HCT116 (cell line): ENCODE measurements around the gene GALNT6. TPM values are rescaled to one million over a fixed set of nuclear protein-coding genes. Genes with fewer than 3 reads are reported as not detected.

Source experiments
- ATAC-seq: fragments of 200-7000 bp; cut with Tn5 transposase; 2 replicates; pipeline ENCODE4 v1.9.1; 2020; ENCODE audit warnings: mild to moderate bottlenecking, moderate library complexity
- BruUV-seq: library from RNA; stranded (reverse); fragments of 400-500 nt; replicated peaks from 2 replicates; lab custom pipeline; 2021; lab: Mats Ljungman, UMichigan
- CTCF ChIA-PET: fragments of 300-600 bp; sonication (Branson Sonifier 250); formaldehyde crosslinking; loops from one replicate; lab custom pipeline; 2021; ENCODE audit warnings: antibody characterized with exemption; lab: Charles Lee
- POLR2A ChIA-PET: fragments of 300-600, 350-600 bp; sonication (Branson Sonifier 250); formaldehyde crosslinking; loops from one replicate; lab custom pipeline; 2021; ENCODE audit warnings: antibody characterized with exemption; lab: Charles Lee
- RAD21 ChIA-PET, 2 experiments: fragments of 300-600 bp; sonication (Branson Sonifier 250); formaldehyde crosslinking; loops; one replicate each; lab custom pipeline; 2023; ENCODE audit warnings: low total read pairs in 2 of 2; ENCODE audit not compliant: uncharacterized antibody in 2 of 2, unreplicated experiment in 2 of 2, low non-redundant PET in 1 of 2; lab: Charles Lee
- DNase-seq: peaks from one replicate; pipeline ENCODE4 v3.0.0-alpha.2; 2010; ENCODE audit warnings: low read depth, low spot score
- H2AFZ ChIP-seq: fragments of 200-600 bp; shearing (Covaris generic), sonication (generic); 2 replicates; pipeline ENCODE4 v1.6.1; 2017; ENCODE audit warnings: low read depth, mixed run types, mixed read lengths, antibody characterized with exemption, low read length; ENCODE audit not compliant: poor library complexity, severe bottlenecking
- H3K27ac ChIP-seq: 2 replicates; pipeline ENCODE4 v1.5.1; 2012; ENCODE audit warnings: low read depth, low read length
- H3K27me3 ChIP-seq: fragments of 200-600 bp; sonication (generic); 2 replicates; pipeline ENCODE4 v1.6.1; 2016; ENCODE audit warnings: mixed run types, low read length, mixed read lengths; ENCODE audit not compliant: insufficient read depth
- H3K36me3 ChIP-seq, 2 experiments: fragments of 200-500 bp in 1 of 2; fragments of 200-600 bp in 1 of 2; sonication (Bioruptor generic) in 1 of 2; sonication (generic) in 1 of 2; 2 replicates each; pipeline versions ENCODE4 v1.5.1 to v1.6.1; 2014 to 2016; ENCODE audit warnings: low read length in 2 of 2, inconsistent platforms in 1 of 2, mixed read lengths in 1 of 2, mixed run types in 1 of 2; ENCODE audit not compliant: insufficient read depth in 2 of 2, control insufficient read depth in 1 of 2
- H3K4me1 ChIP-seq, 2 experiments: fragments of 200-600 bp in 1 of 2; sonication (generic) in 1 of 2; 2 replicates each; pipeline versions ENCODE4 v1.5.1 to v1.6.1; 2012 to 2017; ENCODE audit warnings: low read length in 2 of 2, inconsistent platforms in 1 of 2, mild to moderate bottlenecking in 1 of 2, mixed read lengths in 1 of 2, mixed run types in 1 of 2, moderate library complexity in 1 of 2; ENCODE audit not compliant: insufficient read depth in 2 of 2, control insufficient read depth in 1 of 2
- H3K4me2 ChIP-seq: fragments of 200-600 bp; sonication (generic); 2 replicates; pipeline ENCODE4 v1.6.1; 2017; ENCODE audit warnings: mixed run types, low read length, mixed read lengths
- H3K4me3 ChIP-seq, 2 experiments: fragments of 200-600 bp in 1 of 2; sonication (generic) in 1 of 2; replicated peaks in 1 of 2; 2 replicates each; pipeline ENCODE4 v1.5.1; 2011 to 2016; ENCODE audit warnings: low read length in 2 of 2, control low read depth in 1 of 2, low read depth in 1 of 2, mild to moderate bottlenecking in 1 of 2, mixed read lengths in 1 of 2, mixed run types in 1 of 2
- H3K79me2 ChIP-seq: fragments of 200-600 bp; sonication (generic); 2 replicates; pipeline ENCODE4 v1.6.1; 2017; ENCODE audit warnings: mild to moderate bottlenecking, mixed run types, low read length, moderate library complexity, mixed read lengths; ENCODE audit not compliant: insufficient read depth
- H3K9ac ChIP-seq: fragments of 200-600 bp; sonication (generic); 2 replicates; pipeline ENCODE4 v1.6.1; 2016; ENCODE audit warnings: low read length, mixed read lengths
- H3K9me2 ChIP-seq: fragments of 200-600 bp; sonication (generic), shearing (Covaris generic); 2 replicates; pipeline ENCODE4 v1.6.1; 2017; ENCODE audit warnings: mixed run types, mild to moderate bottlenecking, moderate library complexity; ENCODE audit not compliant: insufficient read depth
- H3K9me3 ChIP-seq, 2 experiments: fragments of 200-500 bp in 1 of 2; fragments of 200-600 bp in 1 of 2; sonication (Bioruptor generic) in 1 of 2; sonication (generic) in 1 of 2; 2 replicates each; pipeline ENCODE4 v1.6.1; 2014 to 2017; ENCODE audit warnings: low read length in 2 of 2, mixed read lengths in 2 of 2, inconsistent platforms in 1 of 2, low read depth in 1 of 2, mild to moderate bottlenecking in 1 of 2, mixed run types in 1 of 2, moderate library complexity in 1 of 2; ENCODE audit not compliant: control insufficient read depth in 1 of 2, insufficient read depth in 1 of 2
- H4K20me1 ChIP-seq: fragments of 200-600 bp; sonication (generic), shearing (Covaris generic); 2 replicates; pipeline ENCODE4 v1.6.1; 2017; ENCODE audit warnings: mixed run types, mild to moderate bottlenecking, moderate library complexity; ENCODE audit not compliant: insufficient read depth
- ATF3 ChIP-seq: IDR thresholded peaks from 2 replicates; pipeline ENCODE4 v1.6.1; 2012
- CBX3 ChIP-seq: IDR thresholded peaks from 2 replicates; pipeline ENCODE4 v1.6.1; 2012; ENCODE audit warnings: low read depth
- CEBPB ChIP-seq: IDR thresholded peaks from 2 replicates; pipeline ENCODE4 v1.6.1; 2012; ENCODE audit warnings: low read depth
- FOSL1 ChIP-seq: IDR thresholded peaks from 2 replicates; pipeline ENCODE4 v1.6.1; 2012; ENCODE audit warnings: low read depth
- MAX ChIP-seq: IDR thresholded peaks from 2 replicates; pipeline ENCODE4 v1.6.1; 2012
- POLR2A ChIP-seq: IDR thresholded peaks from 2 replicates; pipeline ENCODE4 v1.7.0; 2011; ENCODE audit warnings: borderline replicate concordance; ENCODE audit not compliant: insufficient read depth, insufficient read length; ENCODE audit errors: extremely low read depth
- SRF ChIP-seq: IDR thresholded peaks from 2 replicates; pipeline ENCODE4 v1.6.1; 2012; ENCODE audit warnings: low read depth
- TCF7L2 ChIP-seq: IDR thresholded peaks from 2 replicates; pipeline ENCODE4 v1.7.0; 2011; ENCODE audit warnings: borderline replicate concordance, inconsistent platforms; ENCODE audit not compliant: insufficient read depth, insufficient read length; ENCODE audit errors: extremely low read depth
- ZBTB33 ChIP-seq: IDR thresholded peaks from 2 replicates; pipeline ENCODE4 v1.6.1; 2011; ENCODE audit warnings: mild to moderate bottlenecking, low read length, moderate library complexity; ENCODE audit not compliant: insufficient replicate concordance; ENCODE audit errors: extremely low read depth
- ZFX ChIP-seq: fragments of 450-650 bp; IDR thresholded peaks from 2 replicates; pipeline ENCODE4 v1.6.1; 2017
- intact Hi-C: fragments of 100-400 bp; cut with micrococcal nuclease; formaldehyde crosslinking; loops from 2 replicates; pipeline ENCODE4 v1.10.0; 2022
- total RNA-seq: library from RNA; stranded (reverse); gene quantifications from one replicate; pipeline ENCODE4 v1.2.1, GENCODE V29; 2021; ENCODE audit not compliant: unreplicated experiment

Gene GALNT6
- total RNA-seq, 1 experiment from 2014 or later: 16.4 TPM

- H2AFZ ChIP-seq: no peak overlapping the region
- no peaks in the 10 kb centered on the region for H4K20me1 ChIP-seq
- ATAC-seq (no peak), DNase-seq (no peak)
- H3K9me3 ChIP-seq: no peaks in the 10 kb centered on the region
- TF ChIP-seq POLR2A (no peak), FOSL1 (no peak), ZFX (no peak), ATF3 (no peak), TCF7L2 (no peak), MAX (no peak), CBX3 (no peak), ZBTB33 (no peak)
- no peak overlapping the region for H3K9ac ChIP-seq
- intact Hi-C loops: no loop called here
- no peak overlapping the region for H3K27ac ChIP-seq
- no peak overlapping the region for H3K4me3 ChIP-seq
- H3K79me2 ChIP-seq: no peaks in the 10 kb centered on the region
- H3K36me3 ChIP-seq: no peaks in the 10 kb centered on the region
- no peaks in the 10 kb centered on the region for H3K4me1 ChIP-seq
- ChIA-PET RAD21 (no interaction called here), CTCF (no interaction called here), POLR2A (no interaction called here)
- no TSS peak for BruUV-seq
- no peak overlapping the region for H3K4me2 ChIP-seq
- H3K9me2 ChIP-seq: no peaks in the 10 kb centered on the region
- H3K27me3 ChIP-seq: no peaks in the 10 kb centered on the region; the same call in 1 of the 2 replicates
Measured at GRCh38 chr12:51403159-51403558, 12.0 kb upstream of the GALNT6 start.

- Histone ChIP-seq H3K9ac (no peak overlapping the region), H3K79me2 (no peaks in the 10 kb centered on the region), H4K20me1 (no peaks in the 10 kb centered on the region), H3K4me3 (no peak overlapping the region), H3K9me2 (no peaks in the 10 kb centered on the region), H3K36me3 (no peaks in the 10 kb centered on the region), H3K4me1 (no peaks in the 10 kb centered on the region), H2AFZ (no peak overlapping the region), H3K27me3 (no peaks in the 10 kb centered on the region; the same call in 1 of the 2 replicates), H3K9me3 (no peaks in the 10 kb centered on the region), H3K4me2 (no peak overlapping the region), H3K27ac (no peak overlapping the region)
- ChIA-PET RAD21 (no interaction called here), CTCF (interaction anchor here (1.3 kb wide), 1 partner anchor 472 kb away, joined by 3 read pairs; no protein-coding TSS in a partner anchor), POLR2A (no interaction called here)
- ATAC-seq (no peak), DNase-seq (no peak)
- no TSS peak for BruUV-seq
- intact Hi-C loops: no loop called here
- TF ChIP-seq SRF (no peak), CEBPB (no peak), CBX3 (no peak), ATF3 (no peak), ZBTB33 (no peak)
Measured at GRCh38 chr12:51401900-51402299, 10.7 kb upstream of the GALNT6 start.
